IMR-90 (cell line): ENCODE results near the gene KLK5. TPM values are rescaled to one million over a fixed set of nuclear protein-coding genes. Genes with fewer than 3 reads are reported as not detected.

ENCODE experiments used
- ATAC-seq: fragments of 200-7000 bp; cut with Tn5 transposase; 2 replicates; pipeline ENCODE4 v1.9.1; 2020; ENCODE audit warnings: low read depth, mild to moderate bottlenecking, moderate library complexity
- BruUV-seq: library from RNA; stranded (reverse); fragments of 400-500 nt; replicated peaks from 2 replicates; lab custom pipeline; 2021; lab: Mats Ljungman, UMichigan
- CTCF ChIA-PET: fragments of 300-600 bp; formaldehyde crosslinking; extraction: SDS; loops from one replicate; lab custom pipeline; 2021; ENCODE audit warnings: antibody characterized with exemption; lab: Yijun Ruan, JAX
- POLR2A ChIA-PET: fragments of 300-600 bp; sonication (Branson Sonifier 250); formaldehyde crosslinking; loops from one replicate; lab custom pipeline; 2022; ENCODE audit warnings: antibody characterized with exemption; ENCODE audit not compliant: unreplicated experiment; lab: Charles Lee
- DNase-seq: peaks from one replicate; pipeline ENCODE4 v3.0.0; 2013
- H2AFZ ChIP-seq: replicated peaks from 2 replicates; pipeline ENCODE3; 2013; ENCODE audit warnings: low read length, mild to moderate bottlenecking; ENCODE audit not compliant: poor library complexity
- H2AK5ac ChIP-seq: 2 replicates; pipeline ENCODE4 v1.6.1; 2013; ENCODE audit warnings: low read depth, low read length, inconsistent platforms
- H2AK9ac ChIP-seq: replicated peaks from 2 replicates; pipeline ENCODE3; 2013; ENCODE audit warnings: mild to moderate bottlenecking, low read depth, low read length, moderate library complexity; ENCODE audit not compliant: poor library complexity
- H2BK120ac ChIP-seq: 2 replicates; pipeline ENCODE4 v1.6.1; 2013; ENCODE audit warnings: low read depth, low read length, inconsistent platforms
- H2BK15ac ChIP-seq: 3 replicates; pipeline ENCODE4 v1.6.1; 2013; ENCODE audit warnings: low read depth, low read length, inconsistent platforms
- H2BK20ac ChIP-seq: 2 replicates; pipeline ENCODE4 v1.6.1; 2013; ENCODE audit warnings: low read depth, mild to moderate bottlenecking, inconsistent platforms, low read length, moderate library complexity
- H2BK5ac ChIP-seq: 2 replicates; pipeline ENCODE4 v1.6.1; 2013; ENCODE audit warnings: mild to moderate bottlenecking, low read depth, low read length, inconsistent platforms; ENCODE audit not compliant: poor library complexity, severe bottlenecking
- H3K14ac ChIP-seq: replicated peaks from 2 replicates; pipeline ENCODE4 v1.6.1; 2013; ENCODE audit warnings: low read depth, low read length, inconsistent platforms
- H3K18ac ChIP-seq: 2 replicates; pipeline ENCODE4 v1.6.1; 2013; ENCODE audit warnings: low read depth, low read length, control low read depth
- H3K23ac ChIP-seq: 2 replicates; pipeline ENCODE4 v1.6.1; 2013; ENCODE audit warnings: low read depth, low read length, inconsistent platforms
- H3K27ac ChIP-seq: 2 replicates; pipeline ENCODE4 v1.5.1; 2013; ENCODE audit warnings: mild to moderate bottlenecking, control low read depth, low read length; ENCODE audit not compliant: insufficient read depth
- H3K27me3 ChIP-seq: 2 replicates; pipeline ENCODE4 v1.6.1; 2013; ENCODE audit warnings: low read length; ENCODE audit not compliant: control insufficient read depth, insufficient read depth
- H3K36me3 ChIP-seq: 2 replicates; pipeline ENCODE4 v1.6.1; 2013; ENCODE audit warnings: low read length, mixed read lengths; ENCODE audit not compliant: control insufficient read depth, insufficient read depth
- H3K4ac ChIP-seq: 2 replicates; pipeline ENCODE4 v1.6.1; 2013; ENCODE audit warnings: low read depth, low read length, inconsistent platforms
- H3K4me1 ChIP-seq: 2 replicates; pipeline ENCODE4 v1.6.1; 2013; ENCODE audit warnings: low read length, mixed read lengths; ENCODE audit not compliant: control insufficient read depth, insufficient read depth
- H3K4me2 ChIP-seq: 2 replicates; pipeline ENCODE4 v1.6.1; 2013; ENCODE audit warnings: low read depth, mild to moderate bottlenecking, control low read depth, low read length, moderate library complexity
- H3K4me3 ChIP-seq: 2 replicates; pipeline ENCODE4 v1.5.1; 2013; ENCODE audit warnings: low read depth, mild to moderate bottlenecking, control low read depth, low read length, moderate library complexity; ENCODE audit not compliant: insufficient read depth
- H3K56ac ChIP-seq: 2 replicates; pipeline ENCODE4 v1.6.1; 2013; ENCODE audit warnings: low read length, inconsistent platforms; ENCODE audit not compliant: insufficient read depth; ENCODE audit errors: extremely low read depth
- H3K79me1 ChIP-seq, 2 experiments: 2 replicates each; pipeline ENCODE4 v1.6.1; 2013; ENCODE audit warnings: low read length in 2 of 2, inconsistent platforms in 1 of 2, low read depth in 1 of 2
- H3K9ac ChIP-seq: 2 replicates; pipeline ENCODE4 v1.6.1; 2013; ENCODE audit warnings: low read depth, low read length, control low read depth
- H3K9me1 ChIP-seq: 2 replicates; pipeline ENCODE4 v1.6.1; 2013; ENCODE audit warnings: low read length, inconsistent platforms; ENCODE audit not compliant: insufficient read depth
- H3K9me3 ChIP-seq: 2 replicates; pipeline ENCODE4 v1.6.1; 2013; ENCODE audit warnings: low read length; ENCODE audit not compliant: control insufficient read depth, insufficient read depth
- H4K20me1 ChIP-seq: 2 replicates; pipeline ENCODE4 v1.6.1; 2013; ENCODE audit warnings: low read length, inconsistent platforms; ENCODE audit not compliant: insufficient read depth
- H4K5ac ChIP-seq: 2 replicates; pipeline ENCODE4 v1.6.1; 2013; ENCODE audit warnings: mild to moderate bottlenecking, low read depth, low read length, control low read depth
- H4K8ac ChIP-seq, 2 experiments: 2 replicates each; pipeline ENCODE4 v1.6.1; 2013; ENCODE audit warnings: low read depth in 2 of 2, low read length in 2 of 2, control low read depth in 1 of 2, inconsistent platforms in 1 of 2
- H4K91ac ChIP-seq: 2 replicates; pipeline ENCODE4 v1.6.1; 2013; ENCODE audit warnings: low read depth, low read length, inconsistent platforms; ENCODE audit not compliant: insufficient read depth
- BHLHE40 ChIP-seq: fragments of 150-350 bp; IDR thresholded peaks from 2 replicates; pipeline ENCODE4 v1.6.1; 2016; ENCODE audit warnings: mild to moderate bottlenecking, low read depth, low read length
- CEBPB ChIP-seq: IDR thresholded peaks from 2 replicates; pipeline ENCODE4 v1.6.1; 2012; ENCODE audit warnings: low read depth, low read length, improper control_type of control experiment
- CHD1 ChIP-seq: IDR thresholded peaks from 2 replicates; pipeline ENCODE4 v1.6.1; 2012; ENCODE audit warnings: low read depth, low read length, improper control_type of control experiment
- CTCF ChIP-seq: conservative IDR thresholded peaks from 2 replicates; pipeline ENCODE4 v1.5.1; 2012; ENCODE audit warnings: mild to moderate bottlenecking, low read depth, low read length, improper control_type of control experiment
- FOS ChIP-seq: fragments of 150-350 bp; IDR thresholded peaks from 2 replicates; pipeline ENCODE4 v1.6.1; 2016; ENCODE audit warnings: low read depth, low read length
- MAFK ChIP-seq: IDR thresholded peaks from 2 replicates; pipeline ENCODE4 v1.6.1; 2012; ENCODE audit warnings: low read depth, low read length, improper control_type of control experiment
- MAZ ChIP-seq: IDR thresholded peaks from 2 replicates; pipeline ENCODE4 v1.6.1; 2012; ENCODE audit warnings: low read depth, mild to moderate bottlenecking, low read length, improper control_type of control experiment, moderate library complexity, borderline replicate concordance
- MXI1 ChIP-seq: IDR thresholded peaks from 2 replicates; pipeline ENCODE4 v1.6.1; 2012; ENCODE audit warnings: low read depth, mild to moderate bottlenecking, low read length, moderate library complexity, borderline replicate concordance
- NFE2L2 ChIP-seq: fragments of 150-350 bp; IDR thresholded peaks from 2 replicates; pipeline ENCODE4 v1.6.1; 2016; ENCODE audit warnings: low read depth, mild to moderate bottlenecking, low read length
- POLR2A ChIP-seq: IDR thresholded peaks from 2 replicates; pipeline ENCODE4 v1.6.1; 2012; ENCODE audit warnings: mild to moderate bottlenecking, low read depth, low read length
- RAD21 ChIP-seq: IDR thresholded peaks from 2 replicates; pipeline ENCODE4 v1.6.1; 2012; ENCODE audit warnings: low read length, improper control_type of control experiment
- RCOR1 ChIP-seq: IDR thresholded peaks from 2 replicates; pipeline ENCODE4 v1.6.1; 2012; ENCODE audit warnings: mild to moderate bottlenecking, low read length, improper control_type of control experiment; ENCODE audit not compliant: insufficient replicate concordance
- RFX5 ChIP-seq: IDR thresholded peaks from 2 replicates; pipeline ENCODE4 v1.8.0; 2012; ENCODE audit warnings: low read depth, mild to moderate bottlenecking, low read length, moderate library complexity
- SMC3 ChIP-seq: fragments of 150-350 bp; IDR thresholded peaks from 2 replicates; pipeline ENCODE4 v1.6.1; 2016; ENCODE audit warnings: low read depth, mild to moderate bottlenecking, antibody characterized with exemption, low read length, moderate library complexity
- USF2 ChIP-seq: fragments of 150-350 bp; IDR thresholded peaks from 2 replicates; pipeline ENCODE4 v1.6.1; 2017; ENCODE audit warnings: mild to moderate bottlenecking, antibody characterized with exemption, low read length, low read depth
- WGBS, 2 experiments: methylation state at CpG; one replicate each; pipeline versions ENCODE4 v1.1.5 to v1.1.7; 2013; ENCODE audit warnings: missing lambda C conversion rate in 2 of 2; ENCODE audit not compliant: insufficient read length in 1 of 2; ENCODE audit errors: extremely low coverage in 2 of 2; 5-methylcytosine and 5-hydroxymethylcytosine counted together
- dilution Hi-C: fragments of 300-500 bp; cut with HindIII; formaldehyde crosslinking; loops from one replicate; pipeline ENCODE4 v1.14.3; 2018; ENCODE audit warnings: low sequenced_read_pairs; ENCODE audit not compliant: unreplicated experiment
- in situ Hi-C: fragments of 300-500 bp; cut with MboI; formaldehyde crosslinking; loops from 3 replicates; pipeline ENCODE4 v1.14.3; 2019; ENCODE audit warnings: low sequenced_read_pairs, inconsistent platforms, mixed read lengths
- intact Hi-C: fragments of 100-400 bp; cut with micrococcal nuclease; formaldehyde crosslinking; loops from 2 replicates; pipeline ENCODE4 v1.10.0; 2022
- polyA plus RNA-seq, 3 experiments: library from polyadenylated mRNA; depleted of rRNA; stranded (reverse); fragments of >200 nt; gene quantifications; 2 replicates each; pipeline ENCODE4 v1.2.3, GENCODE V29; 2012; ENCODE audit warnings: low replicate concordance in 1 of 3
- total RNA-seq: library from RNA; depleted of rRNA; stranded (reverse); fragments of >200 nt; gene quantifications from 2 replicates; pipeline ENCODE4 v1.2.3, GENCODE V29; 2012
- TF ChIP-seq, protein P1 (sequence below): fragments of 150-350 bp; IDR thresholded peaks from 2 replicates; pipeline ENCODE4 v1.6.1; 2016; ENCODE audit warnings: low read depth, mild to moderate bottlenecking, low read length, moderate library complexity, borderline replicate concordance

KLK5 gene
- total and polyA plus RNA-seq, 2 of the 4 experiments (the other 2 are of a cell fraction) = not detected

DNA sequence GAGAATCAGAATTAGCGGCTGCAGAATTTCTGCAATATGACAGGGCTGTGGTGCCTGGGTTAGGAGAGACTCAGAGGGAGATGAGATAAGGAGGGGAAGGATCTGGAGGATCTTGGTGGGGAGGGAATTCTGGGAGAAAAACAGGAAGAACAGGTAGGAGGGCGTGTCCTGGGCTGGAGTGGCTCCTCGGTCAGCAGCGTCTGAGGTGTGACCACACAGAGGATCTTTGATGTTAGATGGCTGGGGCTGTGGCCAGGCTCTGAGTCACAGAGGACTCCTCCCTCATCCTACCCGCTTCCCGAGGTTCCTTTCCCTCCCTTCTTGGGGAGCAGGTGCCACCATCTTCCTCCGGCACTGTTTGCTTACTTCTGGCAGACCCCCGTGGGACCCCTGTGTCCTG, 22.9 kb upstream of the KLK5 start:
- no peaks in the 10 kb centered on the region for H3K27me3 ChIP-seq
- H3K4me2 ChIP-seq = no peak overlapping the region
- no peak overlapping the region for H2AK5ac ChIP-seq
- no peak overlapping the region for H3K4me3 ChIP-seq
- CTCF ChIA-PET = no interaction called here
- TF ChIP-seq, protein P1, sequence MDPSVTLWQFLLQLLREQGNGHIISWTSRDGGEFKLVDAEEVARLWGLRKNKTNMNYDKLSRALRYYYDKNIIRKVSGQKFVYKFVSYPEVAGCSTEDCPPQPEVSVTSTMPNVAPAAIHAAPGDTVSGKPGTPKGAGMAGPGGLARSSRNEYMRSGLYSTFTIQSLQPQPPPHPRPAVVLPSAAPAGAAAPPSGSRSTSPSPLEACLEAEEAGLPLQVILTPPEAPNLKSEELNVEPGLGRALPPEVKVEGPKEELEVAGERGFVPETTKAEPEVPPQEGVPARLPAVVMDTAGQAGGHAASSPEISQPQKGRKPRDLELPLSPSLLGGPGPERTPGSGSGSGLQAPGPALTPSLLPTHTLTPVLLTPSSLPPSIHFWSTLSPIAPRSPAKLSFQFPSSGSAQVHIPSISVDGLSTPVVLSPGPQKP = no peak
- TF ChIP-seq MXI1 (no peak), NFE2L2 (no peak), CTCF (no peak), CEBPB (no peak), POLR2A (no peak), SMC3 (no peak), FOS (no peak), MAFK (no peak), MAZ (no peak), BHLHE40 (no peak), RFX5 (no peak), RCOR1 (no peak), RAD21 (no peak), USF2 (no peak), CHD1 (no peak)
- DNase-seq (no peak), ATAC-seq (no peak)
- H3K18ac ChIP-seq = no peak overlapping the region
- H2AK9ac ChIP-seq = no peak overlapping the region
- no peak overlapping the region for H2BK15ac ChIP-seq
- no peaks in the 10 kb centered on the region for H3K36me3 ChIP-seq
- POLR2A ChIA-PET = no interaction called here
- no peak overlapping the region for H2BK20ac ChIP-seq
- dilution Hi-C loops (no loop called here), intact Hi-C loops (no loop called here), in situ Hi-C loops (no loop called here)
- H3K23ac ChIP-seq = no peak overlapping the region
- H4K20me1 ChIP-seq = no peaks in the 10 kb centered on the region
- H3K79me1 ChIP-seq = no peaks in the 10 kb centered on the region
- H3K4ac ChIP-seq = no peak overlapping the region
- no TSS peak for BruUV-seq
- H3K4me1 ChIP-seq = no peaks in the 10 kb centered on the region
- no peak overlapping the region for H3K27ac ChIP-seq
- no peak overlapping the region for H3K56ac ChIP-seq
- H4K5ac ChIP-seq = no peak overlapping the region
- H4K91ac ChIP-seq = no peak overlapping the region
- H3K9ac ChIP-seq = no peak overlapping the region
- H3K9me3 ChIP-seq = no peaks in the 10 kb centered on the region
- H3K9me1 ChIP-seq = no peaks in the 10 kb centered on the region
- H3K14ac ChIP-seq = no peak overlapping the region
- H2AFZ ChIP-seq = no peak overlapping the region
- no peak overlapping the region for H4K8ac ChIP-seq
- H2BK120ac ChIP-seq = no peak overlapping the region
- no peak overlapping the region for H2BK5ac ChIP-seq
- WGBS, 2 experiments = 18% methylated on average over 4 of the region's 8 CpGs; no CpG with 5 or more reads in 1 of the 2 experiments
